Keratinocyte (primary cell): ENCODE measurements around the gene BTG4. TPM values are rescaled to one million over a fixed set of nuclear protein-coding genes. Genes with fewer than 3 reads are reported as not detected.

Experiments used
- DNase-seq: peaks from one replicate; pipeline ENCODE4 v3.0.0-alpha.2; 2011; ENCODE audit warnings: low read depth, missing footprints, low spot score
- FAIRE-seq: peaks from 2 replicates; lab custom pipeline; 2011; peaks lifted over from hg19 to GRCh38; lab: Jason Lieb, UNC
- H2AFZ ChIP-seq: 2 replicates; pipeline ENCODE4 v1.6.0; 2012; ENCODE audit warnings: low read length, control low read depth, inconsistent platforms; ENCODE audit not compliant: control insufficient read depth
- H3K27ac ChIP-seq: 2 replicates; pipeline ENCODE4 v1.5.1; 2011; ENCODE audit warnings: low read length; ENCODE audit not compliant: control insufficient read depth, insufficient read depth
- H3K27me3 ChIP-seq: 3 replicates; pipeline ENCODE4 v1.6.0; 2011; ENCODE audit warnings: low read length; ENCODE audit not compliant: control insufficient read depth, insufficient read depth; ENCODE audit errors: extremely low read depth
- H3K36me3 ChIP-seq, 2 experiments: 2 replicates in 1 of 2; 3 replicates in 1 of 2; pipeline ENCODE4 v1.5.1; 2011; ENCODE audit warnings: low read length in 2 of 2, mild to moderate bottlenecking in 1 of 2; ENCODE audit not compliant: control insufficient read depth in 2 of 2, insufficient read depth in 2 of 2; ENCODE audit errors: extremely low read depth in 1 of 2
- H3K4me1 ChIP-seq: 3 replicates; pipeline ENCODE4 v1.5.1; 2011; ENCODE audit warnings: low read length; ENCODE audit not compliant: control insufficient read depth, insufficient read depth; ENCODE audit errors: extremely low read depth
- H3K4me2 ChIP-seq: 3 replicates; pipeline ENCODE4 v1.6.0; 2011; ENCODE audit warnings: low read depth, low read length; ENCODE audit not compliant: control insufficient read depth, insufficient read depth; ENCODE audit errors: extremely low read depth
- H3K4me3 ChIP-seq, 3 experiments: fragments of 200-600 bp in 1 of 3; sonication (generic) in 1 of 3; 2 replicates in 2 of 3; 3 replicates in 1 of 3; pipeline ENCODE4 v1.5.1; 2011 to 2016; ENCODE audit warnings: low read length in 3 of 3, mild to moderate bottlenecking in 3 of 3, control low read depth in 2 of 3, inconsistent platforms in 1 of 3, low read depth in 1 of 3, mixed read lengths in 1 of 3, mixed run types in 1 of 3, moderate library complexity in 1 of 3; ENCODE audit not compliant: control insufficient read depth in 2 of 3, insufficient read depth in 2 of 3; ENCODE audit errors: extremely low read depth in 1 of 3
- H3K79me2 ChIP-seq: 2 replicates; pipeline ENCODE4 v1.6.0; 2012; ENCODE audit warnings: low read length; ENCODE audit not compliant: control insufficient read depth, insufficient read depth
- H3K9ac ChIP-seq: 3 replicates; pipeline ENCODE4 v1.6.0; 2011; ENCODE audit warnings: low read length; ENCODE audit not compliant: control insufficient read depth, insufficient read depth; ENCODE audit errors: extremely low read depth
- H3K9me1 ChIP-seq: 3 replicates; pipeline ENCODE4 v1.6.0; 2011; ENCODE audit warnings: low read length; ENCODE audit not compliant: control insufficient read depth, insufficient read depth; ENCODE audit errors: extremely low read depth
- H3K9me3 ChIP-seq: 2 replicates; pipeline ENCODE4 v1.5.1; 2012; ENCODE audit warnings: low read depth, low read length; ENCODE audit not compliant: control insufficient read depth
- H4K20me1 ChIP-seq: 3 replicates; pipeline ENCODE4 v1.6.0; 2011; ENCODE audit warnings: low read length; ENCODE audit not compliant: control insufficient read depth, insufficient read depth; ENCODE audit errors: extremely low read depth
- CTCF ChIP-seq, 3 experiments: IDR thresholded peaks in 1 of 3; conservative IDR thresholded peaks in 1 of 3; optimal IDR thresholded peaks in 1 of 3; 2 replicates in 2 of 3; 3 replicates in 1 of 3; pipeline versions ENCODE3 to v1.5.1; 2011; ENCODE audit warnings: low read length in 3 of 3, mild to moderate bottlenecking in 3 of 3, moderate library complexity in 2 of 3, control low read depth in 1 of 3, inconsistent platforms in 1 of 3; ENCODE audit not compliant: insufficient read depth in 2 of 3; ENCODE audit errors: extremely low read depth in 1 of 3
- EZH2 ChIP-seq: IDR thresholded peaks from one replicate; pipeline ENCODE4 v1.6.1; 2012; ENCODE audit warnings: inconsistent platforms, mild to moderate bottlenecking, low read length, moderate library complexity
- dilution Hi-C: fragments of 300-500 bp; cut with MboI; formaldehyde crosslinking; loops from one replicate; pipeline ENCODE4 v1.7.0; 2020; ENCODE audit warnings: low sequenced_read_pairs; ENCODE audit not compliant: extremely low pct_ligation_motif_present
- polyA plus RNA-seq, 5 experiments: library from polyadenylated mRNA; depleted of rRNA in 3 of 5; stranded (reverse) in 3 of 5; stranded (forward) in 1 of 5; unstranded in 1 of 5; fragments of >200 nt; gene quantifications; 1 replicate in 1 of 5; 2 replicates in 3 of 5; 3 replicates in 1 of 5; pipeline versions ENCODE4 v1.2.1 to v1.2.3, GENCODE V29; 2011 to 2012; ENCODE audit warnings: missing spikeins in 2 of 5, low read depth in 1 of 5, low replicate concordance in 1 of 5

BTG4 gene
- polyA plus RNA-seq, 1 donor (not counting 4 experiments of a cell fraction or from before 2014, with no cell fraction given), result 0.12 TPM

- no peak for TF ChIP-seq EZH2
- no peak for TF ChIP-seq CTCF (optimal IDR thresholded peaks at IDR 0.05 in 1 of 3, IDR thresholded peaks at IDR 0.05 in 1 of 3, conservative IDR thresholded peaks at IDR 0.05 in 1 of 3; ENCODE audit: extremely low read depth in 1 of 3, insufficient read depth in 2 of 3, low read length in 3 of 3)
- Histone ChIP-seq H4K20me1 (no peaks in the 10 kb centered on the region), H3K9me1 (no peaks in the 10 kb centered on the region), H2AFZ (no peak overlapping the region), H3K36me3 (no peaks in the 10 kb centered on the region), H3K9ac (peak overlapping the region; percentile 16), H3K79me2 (no peaks in the 10 kb centered on the region), H3K4me1 (peaks cover 13% of the 10 kb centered on the region), H3K9me3 (peaks cover under 1% of the 10 kb centered on the region), H3K4me2 (no peak overlapping the region), H3K27ac (peak overlapping the region; percentile 47), H3K27me3 (no peaks in the 10 kb centered on the region), H3K4me3 (no peak overlapping the region)
- DNase-seq (no peak), FAIRE-seq (no peak)
- dilution Hi-C loops, result no loop called here
Measured at GRCh38 chr11:111561306-111561705, 49.1 kb upstream of the BTG4 start.

DNA sequence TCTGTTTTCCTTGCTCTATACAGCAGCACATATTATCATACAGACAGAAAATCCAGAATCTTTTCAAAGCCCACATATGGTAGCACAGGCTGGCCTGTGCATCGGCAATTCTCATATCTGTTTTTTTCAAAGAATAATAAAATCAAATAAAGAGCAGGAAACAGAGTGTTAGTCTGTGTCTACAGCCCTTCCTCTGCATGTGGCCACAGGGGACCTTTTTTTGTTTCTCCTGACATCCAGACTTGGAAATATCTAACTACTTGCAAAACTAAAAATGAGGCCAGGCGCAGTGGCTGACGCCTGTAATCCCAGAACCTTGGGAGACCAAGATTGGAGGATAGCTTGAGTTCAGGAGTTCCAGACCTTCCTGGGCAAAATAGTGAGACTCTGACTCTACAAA is 48.6 kb upstream of the BTG4 start:
- no peaks in the 10 kb centered on the region for H4K20me1 ChIP-seq
- no peak for DNase-seq
- H3K4me2 ChIP-seq, result no peak overlapping the region
- H3K36me3 ChIP-seq, result no peaks in the 10 kb centered on the region
- H3K4me3 ChIP-seq, result no peak overlapping the region
- H3K27ac ChIP-seq, result no peak overlapping the region
- no peak overlapping the region for H2AFZ ChIP-seq
- TF ChIP-seq CTCF (optimal IDR thresholded peaks at IDR 0.05 in 1 of 3, IDR thresholded peaks at IDR 0.05 in 1 of 3, conservative IDR thresholded peaks at IDR 0.05 in 1 of 3; ENCODE audit: extremely low read depth in 1 of 3, insufficient read depth in 2 of 3, low read length in 3 of 3) (no peak), EZH2 (no peak)
- H3K9me3 ChIP-seq, result peaks cover 5% of the 10 kb centered on the region
- no peak overlapping the region for H3K9ac ChIP-seq
- no peaks in the 10 kb centered on the region for H3K9me1 ChIP-seq
- H3K4me1 ChIP-seq, result peaks cover 15% of the 10 kb centered on the region
- dilution Hi-C loops, result no loop called here
- no peaks in the 10 kb centered on the region for H3K79me2 ChIP-seq
- FAIRE-seq, result no peak
- H3K27me3 ChIP-seq, result no peaks in the 10 kb centered on the region
